Measurements from ENCODE around the gene CROCC. TPM values are rescaled to one million over a fixed set of nuclear protein-coding genes. Genes with fewer than 3 reads are reported as not detected.
"Not testable (repeated sequence)": the region's sequence is repeated elsewhere in the genome, so short reads cannot be mapped to it uniquely, and the experiment has no call there.

CROCC gene
- total RNA-seq, 1 donor from 2014 or later, result 51.5 TPM

GRCh38 chr1:16907870-16908758 is 13.6 kb upstream of the CROCC start:
- H3K4me1 Mint-ChIP-seq (ENCODE audit: low read depth), result peaks cover 6% of the 10 kb centered on the region
- no peak for DNase-seq (ENCODE audit: low spot score, unreplicated experiment)
- no peak overlapping the region for H3K27ac Mint-ChIP-seq
- TF ChIP-seq CTCF (IDR thresholded peaks at IDR 0.05; ENCODE audit: unreplicated experiment), result no peak
- no peaks in the 10 kb centered on the region for H3K27me3 Mint-ChIP-seq
- no peaks in the 10 kb centered on the region for H3K36me3 Mint-ChIP-seq (ENCODE audit: insufficient read depth)
- no peaks in the 10 kb centered on the region for H3K9me3 Mint-ChIP-seq (ENCODE audit: low read depth)
- H3K4me3 Mint-ChIP-seq (ENCODE audit: low read depth), result no peak overlapping the region

- not testable (repeated sequence) for H3K9me3 Mint-ChIP-seq (ENCODE audit: low read depth); H3K4me1 Mint-ChIP-seq (ENCODE audit: low read depth); H3K27me3 Mint-ChIP-seq; H3K4me3 Mint-ChIP-seq (ENCODE audit: low read depth); DNase-seq (ENCODE audit: low spot score, unreplicated experiment); H3K36me3 Mint-ChIP-seq (ENCODE audit: insufficient read depth)
- peak; percentile 51 for TF ChIP-seq CTCF (IDR thresholded peaks at IDR 0.05; ENCODE audit: unreplicated experiment)
- H3K27ac Mint-ChIP-seq, result peak overlapping the region; percentile 16
These were observed 9.6 kb upstream of the CROCC start for GRCh38 chr1:16911851-16912721.

- DNase-seq (ENCODE audit: low spot score, unreplicated experiment); H3K36me3 Mint-ChIP-seq (ENCODE audit: insufficient read depth); H3K27me3 Mint-ChIP-seq; H3K27ac Mint-ChIP-seq; H3K4me1 Mint-ChIP-seq (ENCODE audit: low read depth); H3K9me3 Mint-ChIP-seq (ENCODE audit: low read depth): not testable (repeated sequence)
- H3K4me3 Mint-ChIP-seq (ENCODE audit: low read depth), result peak overlapping the region; percentile 65
These were observed 9.0 kb upstream of the CROCC start for GRCh38 chr1:16912742-16913141.

DNA sequence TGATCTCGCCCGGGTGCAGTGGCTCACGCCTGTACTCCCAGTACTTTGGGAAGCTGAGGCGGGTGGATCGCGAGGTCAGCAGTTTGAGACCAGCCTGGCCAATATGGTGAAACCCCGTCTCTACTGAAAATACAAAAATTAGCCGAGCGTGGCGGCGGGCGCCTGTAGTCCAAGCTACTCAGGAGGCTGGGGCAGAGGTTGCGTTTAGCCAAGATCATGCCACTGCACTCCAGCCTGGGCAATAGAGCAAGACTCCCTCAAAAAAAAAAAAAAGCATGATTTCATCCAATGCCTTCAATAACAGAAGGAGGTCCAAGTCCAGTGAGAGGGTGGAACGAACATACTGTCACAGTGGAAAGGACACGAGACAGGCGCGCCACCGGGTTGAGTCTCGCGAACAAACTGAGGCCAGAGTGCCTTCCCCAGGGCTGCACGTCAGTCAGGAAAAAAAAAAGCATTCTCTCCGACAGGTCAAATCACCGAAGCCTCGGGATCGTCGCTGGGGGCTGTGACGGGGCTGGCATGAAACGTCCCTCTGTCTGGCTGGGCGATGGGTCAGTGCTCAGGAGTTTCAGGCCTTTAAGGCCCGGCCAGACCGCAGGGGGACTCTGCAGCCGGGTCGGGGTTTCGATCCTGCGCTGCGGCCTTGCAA is 8.4 kb upstream of the CROCC start:
- H3K27ac Mint-ChIP-seq, result peak overlapping the region; percentile 78

More for the DNA sequence above, 8.4 kb upstream of the CROCC start:
- no peak for DNase-seq (ENCODE audit: low spot score, unreplicated experiment)
- peak overlapping the region; percentile 65 for H3K4me3 Mint-ChIP-seq (ENCODE audit: low read depth)
- H3K9me3 Mint-ChIP-seq (ENCODE audit: low read depth), result no peaks in the 10 kb centered on the region
- H3K27me3 Mint-ChIP-seq, result no peaks in the 10 kb centered on the region
- H3K4me1 Mint-ChIP-seq (ENCODE audit: low read depth), result peaks cover 4% of the 10 kb centered on the region
- no peaks in the 10 kb centered on the region for H3K36me3 Mint-ChIP-seq (ENCODE audit: insufficient read depth)
- no peak for TF ChIP-seq CTCF (IDR thresholded peaks at IDR 0.05; ENCODE audit: unreplicated experiment)
